HepG2 (cell line): ENCODE measurements around the gene CABP2. TPM values are rescaled to one million over a fixed set of nuclear protein-coding genes. Genes with fewer than 3 reads are reported as not detected.
A peak's percentile ranks its signal among the peaks of the same experiment; 100 is the strongest.

ENCODE experiments used
- CBX5 ChIP-seq: sonication (generic); formaldehyde crosslinking; IDR thresholded peaks from 2 replicates; pipeline ENCODE4 v1.4.0; 2020; ENCODE audit warnings: missing genetic modification reagents, borderline replicate concordance
- KAT8 ChIP-seq: IDR thresholded peaks from 2 replicates; pipeline ENCODE4 v1.6.1; 2016; ENCODE audit warnings: missing genetic modification reagents, missing compliant biosample characterization
- MTA1 ChIP-seq: sonication (generic); formaldehyde crosslinking; IDR thresholded peaks from 2 replicates; pipeline ENCODE4 v1.4.0; 2020; ENCODE audit warnings: missing genetic modification reagents, mild to moderate bottlenecking, borderline replicate concordance
- MXD1 ChIP-seq: sonication (generic); formaldehyde crosslinking; IDR thresholded peaks from 2 replicates; pipeline ENCODE4 v1.4.0; 2020; ENCODE audit warnings: mild to moderate bottlenecking, missing genetic modification reagents
- PAWR ChIP-seq: sonication (generic); formaldehyde crosslinking; IDR thresholded peaks from 2 replicates; pipeline ENCODE4 v1.4.0; 2020; ENCODE audit warnings: missing genetic modification reagents, mild to moderate bottlenecking, borderline replicate concordance
- PRMT3 ChIP-seq: sonication (generic); formaldehyde crosslinking; IDR thresholded peaks from 2 replicates; pipeline ENCODE4 v1.8.1; 2022; ENCODE audit warnings: low read depth, mild to moderate bottlenecking, moderate library complexity, missing genetic modification reagents, borderline replicate concordance
- RBM22 ChIP-seq: fragments of 200-400 bp; formaldehyde crosslinking; optimal IDR thresholded peaks from 2 replicates; pipeline ENCODE3; 2017; ENCODE audit warnings: mild to moderate bottlenecking, low read length, moderate library complexity
- RXRA ChIP-seq: sonication (generic); formaldehyde crosslinking; IDR thresholded peaks from 2 replicates; pipeline ENCODE4 v1.5.1; 2020; ENCODE audit warnings: missing genetic modification reagents
- ZFP37 ChIP-seq: sonication (generic); formaldehyde crosslinking; IDR thresholded peaks from 2 replicates; pipeline ENCODE4 v1.4.0; 2020; ENCODE audit warnings: missing genetic modification reagents, borderline replicate concordance
- ZNF329 ChIP-seq: sonication (generic); formaldehyde crosslinking; IDR thresholded peaks from 2 replicates; pipeline ENCODE4 v1.9.0; 2021; ENCODE audit warnings: low read depth, mild to moderate bottlenecking, missing genetic modification reagents
- ZNF430 ChIP-seq: sonication (generic); formaldehyde crosslinking; IDR thresholded peaks from 2 replicates; pipeline ENCODE4 v1.9.0; 2021; ENCODE audit warnings: mild to moderate bottlenecking, missing genetic modification reagents
- ZNF546 ChIP-seq: sonication (generic); formaldehyde crosslinking; conservative IDR thresholded peaks from 2 replicates; pipeline ENCODE4 v1.8.1; 2023; ENCODE audit warnings: mild to moderate bottlenecking, missing genetic modification reagents
- ZNF609 ChIP-seq: sonication (generic); formaldehyde crosslinking; IDR thresholded peaks from 2 replicates; pipeline ENCODE4 v1.4.0; 2020; ENCODE audit warnings: mild to moderate bottlenecking, missing genetic modification reagents, borderline replicate concordance
- ZNF616 ChIP-seq: sonication (generic); formaldehyde crosslinking; IDR thresholded peaks from 2 replicates; pipeline ENCODE4 v1.5.0; 2020; ENCODE audit warnings: low read depth, mild to moderate bottlenecking, missing genetic modification reagents
- ZNF639 ChIP-seq: conservative IDR thresholded peaks from 2 replicates; pipeline ENCODE4 v1.6.1; 2018; ENCODE audit warnings: missing genetic modification reagents
- ZNF670 ChIP-seq: sonication (generic); formaldehyde crosslinking; IDR thresholded peaks from 2 replicates; pipeline ENCODE4 v1.8.0; 2022; ENCODE audit warnings: mild to moderate bottlenecking, missing genetic modification reagents, borderline replicate concordance
- polyA plus RNA-seq, 8 experiments: library from polyadenylated mRNA; depleted of rRNA in 3 of 8; stranded (reverse) in 7 of 8; unstranded in 1 of 8; fragments of >200 nt; fragmentation: Illumina TruSeq in 4 of 8; extraction: Trizol in 4 of 8; gene quantifications; 2 replicates each; pipeline versions ENCODE4 v1.2.1 to v1.2.3, GENCODE V29; 2011 to 2016; ENCODE audit warnings: low read depth in 4 of 8, missing spikeins in 1 of 8, mixed read lengths in 1 of 8; ENCODE audit not compliant: insufficient read depth in 1 of 8
- total RNA-seq, 5 experiments: library from RNA; depleted of rRNA; stranded (reverse); fragments of >200 nt; fragmentation: Illumina TruSeq; extraction: Trizol; gene quantifications; 2 replicates each; pipeline ENCODE4 v1.2.3, GENCODE V29; 2016; ENCODE audit warnings: low read depth in 1 of 5
- TF ChIP-seq, protein P1 (sequence below): sonication (generic); formaldehyde crosslinking; IDR thresholded peaks from 2 replicates; pipeline ENCODE4 v1.5.1; 2020; ENCODE audit warnings: missing genetic modification reagents, mild to moderate bottlenecking, borderline replicate concordance
- TF ChIP-seq, protein P2 (sequence below): sonication (generic); formaldehyde crosslinking; IDR thresholded peaks from 2 replicates; pipeline ENCODE4 v1.4.0; 2020; ENCODE audit warnings: missing genetic modification reagents, borderline replicate concordance

CABP2 gene
- total and polyA plus RNA-seq, 2 of the 13 experiments (the other 11 are each of a cell fraction or from before 2014, with no cell fraction given) = not detected

DNA sequence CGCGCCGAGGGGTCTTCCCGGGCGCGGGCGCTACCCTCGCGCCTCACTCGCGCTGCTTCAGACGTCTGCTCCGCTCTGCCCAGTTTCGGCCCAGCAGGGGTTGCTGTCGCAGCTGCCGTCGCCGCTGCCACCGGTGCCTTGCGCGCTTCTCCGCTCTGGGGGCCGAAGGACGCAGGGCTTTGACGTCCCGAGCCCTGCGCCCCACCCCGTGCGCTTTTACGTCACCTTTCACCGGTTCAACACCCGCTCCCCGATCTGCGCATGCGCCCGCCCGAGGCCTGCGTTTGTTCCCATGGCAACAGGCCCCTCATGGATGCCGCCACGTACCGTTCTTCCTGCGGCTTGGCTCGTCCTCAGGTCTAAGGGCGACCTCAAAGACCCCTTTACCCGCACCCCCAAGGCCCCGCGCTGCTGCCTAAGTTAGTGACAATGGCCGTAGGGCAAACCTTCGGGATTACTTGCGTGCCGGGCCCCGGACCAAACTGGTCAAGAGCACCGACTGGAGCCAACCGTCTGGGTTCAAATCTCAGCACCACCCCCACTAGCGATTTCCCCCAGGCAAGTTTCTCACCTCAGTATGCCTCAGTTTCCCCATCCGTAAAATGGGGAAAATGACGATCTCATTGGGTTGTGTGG, 14.6 kb downstream of the CABP2 start (continued):
- peak; percentile 45; the same call in 1 of the 2 replicates for TF ChIP-seq ZNF609 (CRISPR knock-in tag)
- TF ChIP-seq ZNF430 (CRISPR knock-in tag) = peak; percentile 80; the same call in 1 of the 2 replicates
- TF ChIP-seq ZNF546 (CRISPR knock-in tag) = peak; percentile 92
- TF ChIP-seq ZNF616 (CRISPR knock-in tag) = peak; percentile 73; the same call in 1 of the 2 replicates
- 0 out of 2 replicates have a peak, but pooled peaks have one; percentile 34 for TF ChIP-seq PAWR (CRISPR knock-in tag)
- 0 out of 2 replicates have a peak, but pooled peaks have one; percentile 60 for TF ChIP-seq ZNF639
- TF ChIP-seq PRMT3 (CRISPR knock-in tag) = no peak
- TF ChIP-seq, protein P1, sequence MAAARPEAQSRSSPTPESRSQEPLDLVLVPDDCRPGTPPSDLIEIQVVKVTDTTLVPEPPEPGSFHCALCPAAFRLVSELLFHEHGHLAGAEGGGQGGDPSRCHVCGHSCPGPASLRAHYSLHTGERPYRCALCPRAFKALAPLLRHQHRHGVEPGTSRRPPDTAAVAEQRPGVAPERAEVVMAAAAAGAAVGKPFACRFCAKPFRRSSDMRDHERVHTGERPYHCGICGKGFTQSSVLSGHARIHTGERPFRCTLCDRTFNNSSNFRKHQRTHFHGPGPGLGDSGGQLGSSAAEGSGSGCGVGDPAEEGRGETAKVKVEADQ (CRISPR knock-in tag) = no peak
- TF ChIP-seq KAT8 (CRISPR knock-in tag) = peak; percentile 90
- peak; percentile 77; the same call in 1 of the 2 replicates for TF ChIP-seq ZFP37
- TF ChIP-seq ZNF329 (CRISPR knock-in tag) = peak; percentile 29; the same call in 1 of the 2 replicates
- TF ChIP-seq MXD1 (CRISPR knock-in tag) = peak; percentile 66
- TF ChIP-seq CBX5 (CRISPR knock-in tag) = peak; percentile 35; the same call in 1 of the 2 replicates
- TF ChIP-seq RXRA (CRISPR knock-in tag) = peak; percentile 45
- TF ChIP-seq, protein P2, sequence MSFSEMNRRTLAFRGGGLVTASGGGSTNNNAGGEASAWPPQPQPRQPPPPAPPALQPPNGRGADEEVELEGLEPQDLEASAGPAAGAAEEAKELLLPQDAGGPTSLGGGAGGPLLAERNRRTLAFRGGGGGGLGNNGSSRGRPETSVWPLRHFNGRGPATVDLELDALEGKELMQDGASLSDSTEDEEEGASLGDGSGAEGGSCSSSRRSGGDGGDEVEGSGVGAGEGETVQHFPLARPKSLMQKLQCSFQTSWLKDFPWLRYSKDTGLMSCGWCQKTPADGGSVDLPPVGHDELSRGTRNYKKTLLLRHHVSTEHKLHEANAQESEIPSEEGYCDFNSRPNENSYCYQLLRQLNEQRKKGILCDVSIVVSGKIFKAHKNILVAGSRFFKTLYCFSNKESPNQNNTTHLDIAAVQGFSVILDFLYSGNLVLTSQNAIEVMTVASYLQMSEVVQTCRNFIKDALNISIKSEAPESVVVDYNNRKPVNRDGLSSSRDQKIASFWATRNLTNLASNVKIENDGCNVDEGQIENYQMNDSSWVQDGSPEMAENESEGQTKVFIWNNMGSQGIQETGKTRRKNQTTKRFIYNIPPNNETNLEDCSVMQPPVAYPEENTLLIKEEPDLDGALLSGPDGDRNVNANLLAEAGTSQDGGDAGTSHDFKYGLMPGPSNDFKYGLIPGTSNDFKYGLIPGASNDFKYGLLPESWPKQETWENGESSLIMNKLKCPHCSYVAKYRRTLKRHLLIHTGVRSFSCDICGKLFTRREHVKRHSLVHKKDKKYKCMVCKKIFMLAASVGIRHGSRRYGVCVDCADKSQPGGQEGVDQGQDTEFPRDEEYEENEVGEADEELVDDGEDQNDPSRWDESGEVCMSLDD = peak; percentile 74; the same call in 1 of the 2 replicates
- 0 out of 2 replicates have a peak, but pooled peaks have one; percentile 63 for TF ChIP-seq ZNF670
- peak; percentile 90 for TF ChIP-seq RBM22
- TF ChIP-seq MTA1 (CRISPR knock-in tag) = no peak
